Stimulated activated CD4-positive, alpha-beta T cell treated with anti-CD3 and anti-CD28 coated beads, Interleukin-15, amount 100 ng/mL, for 48 hours (primary cell): ENCODE results near the gene TEC.

ENCODE experiments used
- DNase-seq, 2 donors: peaks; one replicate each; pipeline ENCODE4 v3.0.0-alpha.2; 2020; ENCODE audit warnings: low read depth in 2 of 2

The TEC gene

GRCh38 chr4:48122756-48123155 is 146.9 kb downstream of the TEC start:
- no peak for DNase-seq

- no peak for DNase-seq
These were observed 148.5 kb downstream of the TEC start for GRCh38 chr4:48121180-48121579.

- no peak for DNase-seq
These were observed 149.5 kb downstream of the TEC start for GRCh38 chr4:48120132-48120531.

- DNase-seq = no peak
These were observed 150.0 kb downstream of the TEC start for GRCh38 chr4:48119646-48120045.

- DNase-seq = no peak
These were observed 151.6 kb downstream of the TEC start for GRCh38 chr4:48118081-48118480.

GRCh38 chr4:48116582-48116981 is 153.1 kb downstream of the TEC start:
- no peak for DNase-seq

GRCh38 chr4:48114412-48114811 is 155.2 kb downstream of the TEC start:
- no peak for DNase-seq

- DNase-seq = no peak
These were observed 157.5 kb downstream of the TEC start for GRCh38 chr4:48112017-48112667.

GRCh38 chr4:48110452-48110978 is 159.1 kb downstream of the TEC start:
- DNase-seq = no peak

- DNase-seq = no peak
These were observed 160.0 kb downstream of the TEC start for GRCh38 chr4:48109413-48110263.

- DNase-seq = no peak
These were observed 161.1 kb downstream of the TEC start for GRCh38 chr4:48108309-48109073.

- no peak for DNase-seq
These were observed 164.4 kb downstream of the TEC start for GRCh38 chr4:48105230-48105629.

GRCh38 chr4:48103483-48104139 is 166.0 kb downstream of the TEC start:
- DNase-seq = no peak

GRCh38 chr4:48102303-48102702 is 167.3 kb downstream of the TEC start:
- no peak for DNase-seq

GRCh38 chr4:48100256-48100655 is 169.4 kb downstream of the TEC start:
- no peak for DNase-seq

- no peak for DNase-seq
These were observed 174.2 kb downstream of the TEC start for GRCh38 chr4:48095441-48095840.

- DNase-seq = peak; percentile 45
These were observed 175.6 kb downstream of the TEC start for GRCh38 chr4:48093991-48094416.

- no peak for DNase-seq
These were observed 179.0 kb downstream of the TEC start for GRCh38 chr4:48090621-48091020.

GRCh38 chr4:48085821-48086589 is 183.6 kb downstream of the TEC start:
- DNase-seq = no peak
